ENCODE data around the gene CHKA.

- peak; percentile 9; the same call in 1 of the 2 replicates for TF ChIP-seq POLR2AphosphoS5 (IDR thresholded peaks at IDR 0.05; ENCODE audit: low read depth)
- no peak for TF ChIP-seq CTCF (IDR thresholded peaks at IDR 0.05; ENCODE audit: insufficient read depth, low read length)
- no peak for TF ChIP-seq SPI1 (IDR thresholded peaks at IDR 0.05; ENCODE audit: borderline replicate concordance, low read depth)
These were observed 85.0 kb downstream of the CHKA start for GRCh38 chr11:68036141-68036716.

Data from HL-60 (cell line).